ENCODE data around the gene NT5E. TPM values are rescaled to one million over a fixed set of nuclear protein-coding genes. Genes with fewer than 3 reads are reported as not detected.

NT5E gene
- total RNA-seq, 1 donor from 2014 or later, result 0.29 TPM

DNA sequence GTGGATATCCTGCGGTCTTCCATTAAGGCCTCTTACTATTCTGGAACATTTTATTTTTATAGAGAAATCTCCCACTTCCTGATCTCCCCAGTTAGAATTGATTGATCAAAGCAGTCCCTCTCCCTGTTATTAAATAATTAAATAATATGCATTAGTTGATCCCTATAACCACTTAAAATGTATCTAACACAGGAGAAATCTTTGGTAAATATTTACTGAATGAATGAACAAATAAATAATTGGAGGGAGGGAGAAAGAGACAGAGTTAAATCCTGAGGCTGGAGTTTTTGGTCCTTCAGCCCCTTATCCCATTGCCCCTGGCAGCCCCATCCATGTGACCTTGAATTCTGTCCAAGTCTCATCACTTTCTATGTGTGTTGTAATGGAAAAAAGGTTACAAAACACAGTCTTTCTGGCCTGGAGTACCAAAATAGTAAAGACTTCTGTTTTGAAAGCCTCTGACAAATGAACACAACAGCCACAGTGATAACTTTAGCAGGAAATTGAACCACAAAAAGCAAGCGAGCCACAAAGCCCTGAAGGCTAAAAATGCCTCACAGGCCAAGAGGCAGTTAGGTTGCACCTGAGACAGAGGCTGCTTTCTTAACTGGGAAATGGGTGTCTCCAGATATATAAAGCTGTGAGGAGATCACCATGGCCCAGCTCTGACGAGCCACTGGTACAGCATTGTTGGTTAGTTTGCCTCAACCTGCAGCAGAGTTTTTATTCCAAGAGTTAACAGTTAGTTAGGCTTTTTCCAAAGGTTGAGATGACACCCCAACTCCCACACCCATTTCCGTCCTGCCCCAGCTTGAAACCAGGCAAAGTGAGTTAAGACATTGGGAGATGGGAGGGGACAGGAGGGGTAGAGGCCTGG, 11.3 kb downstream of the NT5E start:
- no peaks in the 10 kb centered on the region for H3K27me3 Mint-ChIP-seq (ENCODE audit: unreplicated experiment)
- H3K36me3 Mint-ChIP-seq (ENCODE audit: unreplicated experiment), result no peaks in the 10 kb centered on the region
- H3K9me3 Mint-ChIP-seq (ENCODE audit: unreplicated experiment), result no peaks in the 10 kb centered on the region
- no peak overlapping the region for H3K4me3 Mint-ChIP-seq (ENCODE audit: unreplicated experiment)
- no peaks in the 10 kb centered on the region for H3K4me1 Mint-ChIP-seq (ENCODE audit: low read depth, unreplicated experiment)
- TF ChIP-seq, protein P1, sequence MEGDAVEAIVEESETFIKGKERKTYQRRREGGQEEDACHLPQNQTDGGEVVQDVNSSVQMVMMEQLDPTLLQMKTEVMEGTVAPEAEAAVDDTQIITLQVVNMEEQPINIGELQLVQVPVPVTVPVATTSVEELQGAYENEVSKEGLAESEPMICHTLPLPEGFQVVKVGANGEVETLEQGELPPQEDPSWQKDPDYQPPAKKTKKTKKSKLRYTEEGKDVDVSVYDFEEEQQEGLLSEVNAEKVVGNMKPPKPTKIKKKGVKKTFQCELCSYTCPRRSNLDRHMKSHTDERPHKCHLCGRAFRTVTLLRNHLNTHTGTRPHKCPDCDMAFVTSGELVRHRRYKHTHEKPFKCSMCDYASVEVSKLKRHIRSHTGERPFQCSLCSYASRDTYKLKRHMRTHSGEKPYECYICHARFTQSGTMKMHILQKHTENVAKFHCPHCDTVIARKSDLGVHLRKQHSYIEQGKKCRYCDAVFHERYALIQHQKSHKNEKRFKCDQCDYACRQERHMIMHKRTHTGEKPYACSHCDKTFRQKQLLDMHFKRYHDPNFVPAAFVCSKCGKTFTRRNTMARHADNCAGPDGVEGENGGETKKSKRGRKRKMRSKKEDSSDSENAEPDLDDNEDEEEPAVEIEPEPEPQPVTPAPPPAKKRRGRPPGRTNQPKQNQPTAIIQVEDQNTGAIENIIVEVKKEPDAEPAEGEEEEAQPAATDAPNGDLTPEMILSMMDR (IDR thresholded peaks at IDR 0.05; ENCODE audit: partially characterized antibody, unreplicated experiment), result no peak
- H3K27ac Mint-ChIP-seq (ENCODE audit: unreplicated experiment), result no peak overlapping the region
- no peak for DNase-seq

DNA sequence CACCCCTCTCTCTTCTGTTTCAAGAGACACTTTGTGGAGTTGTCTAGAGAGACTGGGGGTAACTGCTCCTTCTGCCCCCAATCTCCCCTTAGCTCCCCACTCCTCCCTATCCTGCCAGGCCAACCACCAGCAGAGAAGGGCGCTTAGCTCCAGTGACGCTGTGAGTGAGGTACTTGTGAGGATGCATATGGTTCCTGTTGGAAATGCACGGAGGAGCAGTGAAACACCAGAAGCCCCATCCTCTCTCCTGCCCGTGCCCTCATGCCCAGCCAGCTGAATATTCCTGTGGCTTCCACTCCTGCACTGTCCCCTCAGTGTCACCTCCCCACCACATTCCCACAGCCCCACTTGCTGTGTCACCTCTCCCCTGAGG, 11.9 kb downstream of the NT5E start:
- TF ChIP-seq, protein P1 (IDR thresholded peaks at IDR 0.05; ENCODE audit: partially characterized antibody, unreplicated experiment), result no peak
- Mint-ChIP-seq H3K27ac (ENCODE audit: unreplicated experiment) (no peak overlapping the region), H3K4me1 (ENCODE audit: low read depth, unreplicated experiment) (no peaks in the 10 kb centered on the region), H3K4me3 (ENCODE audit: unreplicated experiment) (no peak overlapping the region), H3K36me3 (ENCODE audit: unreplicated experiment) (no peaks in the 10 kb centered on the region), H3K9me3 (ENCODE audit: unreplicated experiment) (no peaks in the 10 kb centered on the region), H3K27me3 (ENCODE audit: unreplicated experiment) (no peaks in the 10 kb centered on the region)
- no peak for DNase-seq

DNA sequence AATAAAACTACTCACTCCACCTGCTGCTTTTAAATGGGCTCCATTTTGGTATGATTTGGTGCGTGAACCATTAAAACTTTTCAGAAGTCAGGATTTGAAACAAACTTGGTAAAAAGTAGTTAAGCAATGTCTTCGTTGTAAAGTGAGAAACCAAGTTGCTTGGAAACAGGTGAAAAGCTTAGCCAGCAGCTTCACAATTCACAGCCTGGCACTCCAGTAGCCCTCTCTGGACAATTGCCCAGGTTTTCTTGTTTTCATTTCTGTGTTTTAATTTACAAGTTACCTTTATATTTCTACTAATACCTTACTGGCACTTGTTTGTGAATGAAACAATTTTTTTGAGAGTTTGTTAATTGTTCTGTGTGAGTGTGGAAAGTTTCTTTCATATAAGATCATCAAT, 12.8 kb downstream of the NT5E start:
- H3K27ac Mint-ChIP-seq (ENCODE audit: unreplicated experiment), result no peak overlapping the region
- H3K4me1 Mint-ChIP-seq (ENCODE audit: low read depth, unreplicated experiment), result no peaks in the 10 kb centered on the region
- no peaks in the 10 kb centered on the region for H3K9me3 Mint-ChIP-seq (ENCODE audit: unreplicated experiment)
- no peak overlapping the region for H3K4me3 Mint-ChIP-seq (ENCODE audit: unreplicated experiment)
- H3K27me3 Mint-ChIP-seq (ENCODE audit: unreplicated experiment), result no peaks in the 10 kb centered on the region
- no peaks in the 10 kb centered on the region for H3K36me3 Mint-ChIP-seq (ENCODE audit: unreplicated experiment)
- TF ChIP-seq, protein P1 (IDR thresholded peaks at IDR 0.05; ENCODE audit: partially characterized antibody, unreplicated experiment), result no peak
- no peak for DNase-seq

DNA sequence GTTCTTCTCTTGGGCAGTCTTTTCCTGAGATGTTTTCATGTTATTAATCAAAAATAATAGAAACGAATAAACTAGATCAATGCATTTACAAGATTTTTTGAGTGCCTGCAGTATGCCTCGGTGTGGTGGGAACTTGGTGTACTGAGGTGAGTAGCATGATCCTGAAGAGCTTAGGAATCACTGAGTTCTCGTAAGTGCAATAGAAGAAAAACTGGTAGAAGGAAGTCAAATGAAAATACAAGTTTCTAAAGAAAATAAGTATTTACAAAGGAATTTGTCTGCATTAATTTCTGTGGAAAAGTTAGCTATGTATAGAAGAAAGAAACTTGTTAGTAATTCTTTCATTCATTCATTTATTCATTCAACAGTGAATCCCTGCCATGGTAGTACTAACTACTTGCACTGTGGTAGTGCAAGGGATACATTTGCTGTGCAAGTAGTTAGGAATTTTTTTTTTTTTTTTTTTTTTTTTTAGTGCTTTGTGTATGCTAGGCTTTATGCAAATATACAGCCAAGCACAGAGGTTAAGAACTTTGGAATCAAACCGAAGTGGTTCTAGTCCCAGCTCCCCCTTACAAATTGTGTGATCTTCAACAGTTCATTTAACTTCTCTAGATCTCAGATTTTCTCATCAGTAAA, 13.9 kb downstream of the NT5E start:
- H3K4me3 Mint-ChIP-seq (ENCODE audit: unreplicated experiment), result no peak overlapping the region
- no peaks in the 10 kb centered on the region for H3K9me3 Mint-ChIP-seq (ENCODE audit: unreplicated experiment)
- H3K27ac Mint-ChIP-seq (ENCODE audit: unreplicated experiment), result no peak overlapping the region
- no peaks in the 10 kb centered on the region for H3K4me1 Mint-ChIP-seq (ENCODE audit: low read depth, unreplicated experiment)
- H3K27me3 Mint-ChIP-seq (ENCODE audit: unreplicated experiment), result no peaks in the 10 kb centered on the region
- TF ChIP-seq, protein P1 (IDR thresholded peaks at IDR 0.05; ENCODE audit: partially characterized antibody, unreplicated experiment), result no peak
- no peaks in the 10 kb centered on the region for H3K36me3 Mint-ChIP-seq (ENCODE audit: unreplicated experiment)
- DNase-seq, result no peak

DNA sequence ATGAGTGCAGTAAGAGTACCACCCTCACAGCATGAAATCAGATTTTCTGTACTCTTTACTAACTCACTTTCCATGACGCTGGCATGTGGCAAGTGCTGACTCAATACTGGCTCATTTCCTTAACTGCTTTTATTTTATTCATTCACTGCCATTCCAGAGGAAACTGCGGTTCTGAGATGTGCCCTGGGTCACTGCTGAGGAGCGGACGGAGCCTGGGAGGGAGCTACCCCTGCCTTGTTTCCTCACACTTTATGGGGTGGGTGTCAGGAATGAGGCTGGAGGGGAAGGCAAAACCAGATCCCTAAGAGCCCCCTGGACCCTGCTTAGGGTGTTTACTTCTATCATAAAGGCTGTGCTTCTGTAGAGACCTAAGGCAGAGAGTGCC, 14.4 kb downstream of the NT5E start:
- TF ChIP-seq, protein P1 (IDR thresholded peaks at IDR 0.05; ENCODE audit: partially characterized antibody, unreplicated experiment), result no peak
- DNase-seq, result no peak
- Mint-ChIP-seq H3K27ac (ENCODE audit: unreplicated experiment) (no peak overlapping the region), H3K4me1 (ENCODE audit: low read depth, unreplicated experiment) (no peaks in the 10 kb centered on the region), H3K27me3 (ENCODE audit: unreplicated experiment) (no peaks in the 10 kb centered on the region), H3K9me3 (ENCODE audit: unreplicated experiment) (no peaks in the 10 kb centered on the region), H3K36me3 (ENCODE audit: unreplicated experiment) (no peaks in the 10 kb centered on the region), H3K4me3 (ENCODE audit: unreplicated experiment) (no peak overlapping the region)
